ENCODE data around the gene RFWD3. TPM values are rescaled to one million over a fixed set of nuclear protein-coding genes. Genes with fewer than 3 reads are reported as not detected.
"Not testable (repeated sequence)": the region's sequence is repeated elsewhere in the genome, so short reads cannot be mapped to it uniquely, and the experiment has no call there.

Gene RFWD3
- total RNA-seq, 1 donor from 2014 or later, result 55.7 TPM

DNA sequence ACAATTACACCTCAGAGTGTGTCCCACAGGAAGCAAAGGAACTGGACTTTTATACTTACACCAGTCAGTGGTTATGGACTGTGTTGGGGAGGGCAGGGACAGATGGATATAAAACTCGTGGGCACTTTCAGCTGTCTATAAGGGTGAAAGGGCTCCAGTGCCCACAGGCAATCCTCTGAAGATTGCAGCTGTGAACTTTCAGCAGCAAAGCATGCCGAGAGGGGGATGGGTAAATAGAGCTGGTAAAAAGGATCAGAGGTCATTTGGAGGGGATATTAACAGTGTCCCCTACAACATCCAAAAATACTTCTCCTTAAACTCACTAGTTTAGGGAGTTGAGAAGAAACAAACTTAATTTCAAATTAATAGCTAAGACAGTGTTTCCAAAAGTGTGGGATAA is 13.3 kb upstream of the RFWD3 start:
- H3K9me3 Mint-ChIP-seq, result no peaks in the 10 kb centered on the region
- H3K36me3 Mint-ChIP-seq, result no peaks in the 10 kb centered on the region
- no peaks in the 10 kb centered on the region for H3K79me2 ChIP-seq (ENCODE audit: low read depth)
- H3K27me3 ChIP-seq, result no peaks in the 10 kb centered on the region
- peak overlapping the region; percentile 5 for H3K27ac Mint-ChIP-seq
- TF ChIP-seq, protein P1, sequence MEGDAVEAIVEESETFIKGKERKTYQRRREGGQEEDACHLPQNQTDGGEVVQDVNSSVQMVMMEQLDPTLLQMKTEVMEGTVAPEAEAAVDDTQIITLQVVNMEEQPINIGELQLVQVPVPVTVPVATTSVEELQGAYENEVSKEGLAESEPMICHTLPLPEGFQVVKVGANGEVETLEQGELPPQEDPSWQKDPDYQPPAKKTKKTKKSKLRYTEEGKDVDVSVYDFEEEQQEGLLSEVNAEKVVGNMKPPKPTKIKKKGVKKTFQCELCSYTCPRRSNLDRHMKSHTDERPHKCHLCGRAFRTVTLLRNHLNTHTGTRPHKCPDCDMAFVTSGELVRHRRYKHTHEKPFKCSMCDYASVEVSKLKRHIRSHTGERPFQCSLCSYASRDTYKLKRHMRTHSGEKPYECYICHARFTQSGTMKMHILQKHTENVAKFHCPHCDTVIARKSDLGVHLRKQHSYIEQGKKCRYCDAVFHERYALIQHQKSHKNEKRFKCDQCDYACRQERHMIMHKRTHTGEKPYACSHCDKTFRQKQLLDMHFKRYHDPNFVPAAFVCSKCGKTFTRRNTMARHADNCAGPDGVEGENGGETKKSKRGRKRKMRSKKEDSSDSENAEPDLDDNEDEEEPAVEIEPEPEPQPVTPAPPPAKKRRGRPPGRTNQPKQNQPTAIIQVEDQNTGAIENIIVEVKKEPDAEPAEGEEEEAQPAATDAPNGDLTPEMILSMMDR (IDR thresholded peaks at IDR 0.05), result no peak
- no peak for TF ChIP-seq EZH2 (IDR thresholded peaks at IDR 0.05)
- TF ChIP-seq EZH2phosphoT487 (IDR thresholded peaks at IDR 0.05), result no peak
- H3K27ac ChIP-seq, result no peak overlapping the region
- H3K4me3 Mint-ChIP-seq, result no peak overlapping the region
- H3K4me1 ChIP-seq, result no peaks in the 10 kb centered on the region
- no peak overlapping the region for H3K4me2 ChIP-seq
- H4K20me1 ChIP-seq (ENCODE audit: low read depth), result no peaks in the 10 kb centered on the region
- H3K9ac ChIP-seq, result peak overlapping the region; percentile 37
- no peaks in the 10 kb centered on the region for H3K36me3 ChIP-seq
- no peaks in the 10 kb centered on the region for H3F3A ChIP-seq (ENCODE audit: low read depth)
- H3K4me1 Mint-ChIP-seq, result peaks cover 4% of the 10 kb centered on the region
- H3K27me3 Mint-ChIP-seq (ENCODE audit: insufficient read depth, low read depth), result peaks cover 5% of the 10 kb centered on the region
- H3K9me3 ChIP-seq (ENCODE audit: low read depth), result no peaks in the 10 kb centered on the region
- H3K4me3 ChIP-seq, result no peak overlapping the region
- DNase-seq (ENCODE audit: low spot score), result no peak
- peak overlapping the region; percentile 63 for H2AFZ ChIP-seq (replicated peaks)

DNA sequence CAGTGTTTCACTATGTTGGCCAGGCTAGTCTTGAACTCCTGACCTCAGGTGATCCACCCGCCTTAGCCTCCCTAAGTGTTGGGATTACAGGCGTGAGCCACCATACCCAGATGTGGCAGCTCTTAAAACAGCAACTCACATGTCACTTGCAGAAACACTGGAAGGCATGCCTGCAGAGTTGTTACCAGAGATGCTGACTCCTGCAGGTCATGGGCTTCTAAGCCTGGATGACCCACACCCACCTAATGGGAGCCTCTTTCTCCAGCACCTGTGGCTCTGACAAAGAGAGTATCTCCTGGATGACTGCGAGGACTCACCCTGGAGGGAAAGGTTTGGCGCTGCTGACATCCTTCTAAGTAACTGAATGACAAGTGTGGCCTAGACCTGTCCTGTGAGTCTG is 11.2 kb upstream of the RFWD3 start:
- no peak overlapping the region for H3K4me3 Mint-ChIP-seq

DNA sequence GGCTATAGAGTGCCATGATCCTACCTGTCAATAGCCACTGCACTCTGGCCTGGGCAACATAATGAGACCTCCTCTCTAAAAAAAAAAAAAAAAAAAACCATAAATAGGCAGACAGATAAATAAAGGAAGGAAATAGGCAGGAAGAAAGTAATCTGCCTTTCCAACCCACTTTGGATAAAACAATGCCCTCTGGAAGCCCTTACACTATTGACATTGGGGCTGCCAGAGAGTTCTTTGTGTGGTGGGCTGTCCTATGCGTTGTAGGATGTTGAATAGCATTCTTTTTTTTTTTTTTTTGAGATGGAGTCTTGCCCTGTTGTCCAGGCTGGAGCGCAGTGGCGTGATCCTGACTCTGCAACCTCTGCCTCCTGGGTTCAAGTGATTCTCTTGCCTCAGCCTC is 7.2 kb upstream of the RFWD3 start:
- Histone ChIP-seq H3K79me2 (ENCODE audit: low read depth) (no peaks in the 10 kb centered on the region), H2AFZ (replicated peaks) (no peak overlapping the region), H3K27ac (no peak overlapping the region), H3K9me3 (ENCODE audit: low read depth) (no peaks in the 10 kb centered on the region), H3K4me3 (no peak overlapping the region), H3K4me2 (no peak overlapping the region), H3K9ac (no peak overlapping the region), H3K4me1 (no peaks in the 10 kb centered on the region), H3K27me3 (no peaks in the 10 kb centered on the region), H3K36me3 (no peaks in the 10 kb centered on the region), H3F3A (ENCODE audit: low read depth) (no peaks in the 10 kb centered on the region), H4K20me1 (ENCODE audit: low read depth) (no peaks in the 10 kb centered on the region)
- TF ChIP-seq, protein P1 (IDR thresholded peaks at IDR 0.05), result no peak
- TF ChIP-seq EZH2 (IDR thresholded peaks at IDR 0.05) (no peak), EZH2phosphoT487 (IDR thresholded peaks at IDR 0.05) (no peak)
- H3K4me3 Mint-ChIP-seq, result no peak overlapping the region
- H3K4me1 Mint-ChIP-seq, result no peaks in the 10 kb centered on the region
- H3K9me3 Mint-ChIP-seq, result peaks cover 4% of the 10 kb centered on the region
- peaks cover 2% of the 10 kb centered on the region for H3K27me3 Mint-ChIP-seq (ENCODE audit: insufficient read depth, low read depth)
- no peak overlapping the region for H3K27ac Mint-ChIP-seq
- no peaks in the 10 kb centered on the region for H3K36me3 Mint-ChIP-seq
- no peak for DNase-seq (ENCODE audit: low spot score)

More for the DNA sequence above, 11.2 kb upstream of the RFWD3 start:
- Histone ChIP-seq H3K36me3 (no peaks in the 10 kb centered on the region), H3K27me3 (no peaks in the 10 kb centered on the region), H3F3A (ENCODE audit: low read depth) (no peaks in the 10 kb centered on the region), H3K79me2 (ENCODE audit: low read depth) (no peaks in the 10 kb centered on the region), H3K9ac (no peak overlapping the region), H3K4me1 (no peaks in the 10 kb centered on the region), H2AFZ (replicated peaks) (no peak overlapping the region), H3K4me3 (no peak overlapping the region), H4K20me1 (ENCODE audit: low read depth) (no peaks in the 10 kb centered on the region), H3K4me2 (no peak overlapping the region), H3K9me3 (ENCODE audit: low read depth) (no peaks in the 10 kb centered on the region), H3K27ac (no peak overlapping the region)
- no peaks in the 10 kb centered on the region for H3K9me3 Mint-ChIP-seq
- H3K27ac Mint-ChIP-seq, result no peak overlapping the region
- peaks cover 4% of the 10 kb centered on the region for H3K27me3 Mint-ChIP-seq (ENCODE audit: insufficient read depth, low read depth)
- H3K4me1 Mint-ChIP-seq, result peaks cover 4% of the 10 kb centered on the region
- DNase-seq (ENCODE audit: low spot score), result no peak
- no peak for TF ChIP-seq EZH2 (IDR thresholded peaks at IDR 0.05)
- TF ChIP-seq EZH2phosphoT487 (IDR thresholded peaks at IDR 0.05), result no peak
- TF ChIP-seq, protein P1 (IDR thresholded peaks at IDR 0.05), result peak; percentile 10
- H3K36me3 Mint-ChIP-seq, result no peaks in the 10 kb centered on the region

DNA sequence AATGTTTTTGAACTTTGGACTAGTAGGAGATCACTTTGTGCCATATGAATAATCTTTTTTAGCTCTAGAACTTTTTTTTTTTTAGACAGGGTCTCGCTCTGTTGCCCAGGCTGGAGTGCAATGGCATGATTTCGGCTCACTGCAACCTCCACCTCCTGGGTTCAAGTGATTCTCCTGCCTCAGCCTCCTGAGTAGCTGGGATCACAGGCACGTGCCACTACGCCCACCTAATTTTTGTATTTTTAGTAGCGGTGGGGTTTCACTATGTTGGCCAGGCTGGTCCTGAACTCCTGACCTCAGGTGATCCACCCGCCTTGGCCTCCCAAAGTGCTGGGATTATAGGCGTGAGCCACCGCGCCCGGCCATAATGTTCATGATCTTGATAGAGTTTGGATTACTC is 2.2 kb upstream of the RFWD3 start:
- Mint-ChIP-seq H3K9me3 (peaks cover 18% of the 10 kb centered on the region), H3K36me3 (peaks cover 12% of the 10 kb centered on the region)
- H3K9me3 ChIP-seq (ENCODE audit: low read depth); H3K4me2 ChIP-seq; H3K9ac ChIP-seq; H3F3A ChIP-seq (ENCODE audit: low read depth); H3K27me3 ChIP-seq; H4K20me1 ChIP-seq (ENCODE audit: low read depth); H3K4me3 ChIP-seq; H3K27ac ChIP-seq; H3K36me3 ChIP-seq; DNase-seq (ENCODE audit: low spot score); H3K27ac Mint-ChIP-seq; H3K27me3 Mint-ChIP-seq (ENCODE audit: insufficient read depth, low read depth); H2AFZ ChIP-seq (replicated peaks); H3K4me1 ChIP-seq; H3K4me3 Mint-ChIP-seq; H3K4me1 Mint-ChIP-seq: not testable (repeated sequence)
- peaks cover 28% of the 10 kb centered on the region for H3K79me2 ChIP-seq (ENCODE audit: low read depth)
